Natural killer cell (primary cell): ENCODE results near the gene SPC24. TPM values are rescaled to one million over a fixed set of nuclear protein-coding genes. Genes with fewer than 3 reads are reported as not detected.
"Not testable (repeated sequence)": the region's sequence is repeated elsewhere in the genome, so short reads cannot be mapped to it uniquely, and the experiment has no call there.

ENCODE experiments used
- ATAC-seq, 3 donors: fragments of 150-1000 bp in 2 of 3; fragments of 200-7000 bp in 1 of 3; cut with Tn5 transposase; 1 replicate in 1 of 3; 2 replicates in 2 of 3; pipeline ENCODE4 v1.10.0; 2021; ENCODE audit warnings: mild to moderate bottlenecking in 2 of 3, moderate library complexity in 2 of 3
- DNase-seq, 2 donors: peaks; one replicate each; pipeline versions ENCODE4 v3.0.0 to v3.0.0-alpha.2; 2013 to 2021; ENCODE audit warnings: mixed read lengths in 1 of 2
- H3K27ac ChIP-seq: one replicate; pipeline ENCODE4 v1.5.1; 2013; ENCODE audit warnings: mild to moderate bottlenecking, low read length
- H3K27me3 ChIP-seq: one replicate; pipeline ENCODE4 v1.6.1; 2013; ENCODE audit warnings: low read length; ENCODE audit not compliant: control insufficient read depth, insufficient read depth
- H3K36me3 ChIP-seq: one replicate; pipeline ENCODE4 v1.6.1; 2013; ENCODE audit warnings: low read length; ENCODE audit not compliant: control insufficient read depth, insufficient read depth
- H3K4me1 ChIP-seq: one replicate; pipeline ENCODE4 v1.6.1; 2013; ENCODE audit warnings: low read length; ENCODE audit not compliant: control insufficient read depth, insufficient read depth
- H3K4me3 ChIP-seq: one replicate; pipeline ENCODE4 v1.5.1; 2013; ENCODE audit warnings: low read length
- H3K9me3 ChIP-seq: one replicate; pipeline ENCODE4 v1.6.1; 2013; ENCODE audit warnings: low read length; ENCODE audit not compliant: control insufficient read depth, insufficient read depth
- H3K27ac Mint-ChIP-seq, 2 donors: one replicate each; pipeline ENCODE4 v1.8.0; 2022; ENCODE audit warnings: mild to moderate bottlenecking in 2 of 2, mixed read lengths in 2 of 2, moderate library complexity in 1 of 2
- H3K27me3 Mint-ChIP-seq, 2 donors: one replicate each; pipeline ENCODE4 v1.8.0; 2022; ENCODE audit warnings: low read depth in 2 of 2, mixed read lengths in 2 of 2
- H3K36me3 Mint-ChIP-seq: one replicate; pipeline ENCODE4 v1.8.0; 2022; ENCODE audit warnings: mixed read lengths
- H3K4me1 Mint-ChIP-seq, 2 donors: one replicate each; pipeline ENCODE4 v1.8.0; 2022; ENCODE audit warnings: mixed read lengths in 2 of 2
- H3K4me3 Mint-ChIP-seq: one replicate; pipeline ENCODE4 v1.8.0; 2022; ENCODE audit warnings: mild to moderate bottlenecking, moderate library complexity, mixed read lengths
- H3K9me3 Mint-ChIP-seq, 2 donors: one replicate each; pipeline ENCODE4 v1.8.0; 2022; ENCODE audit warnings: mixed read lengths in 2 of 2
- WGBS: methylation state at CpG from one replicate; pipeline ENCODE4 v1.1.7; 2013; ENCODE audit warnings: missing lambda C conversion rate; ENCODE audit not compliant: insufficient coverage; 5-methylcytosine and 5-hydroxymethylcytosine counted together
- intact Hi-C: fragments of 100-400 bp; cut with micrococcal nuclease; formaldehyde crosslinking; loops from one replicate; pipeline ENCODE4 v1.14.2; 2022
- total RNA-seq, 4 donors: library from RNA; stranded (reverse); fragments of 120-200 nt in 1 of 4; gene quantifications; one replicate each; pipeline versions ENCODE4 v1.2.3 to v1.2.4, GENCODE V29; 2013 to 2022
- TF ChIP-seq, protein P1 (sequence below): fragments of 200-600 bp; IDR thresholded peaks from one replicate; pipeline ENCODE4 v1.8.0; 2022; ENCODE audit warnings: antibody characterized with exemption

The SPC24 gene
- total RNA-seq, 3 donors from 2014 or later (not counting 1 experiment from before 2014, with no cell fraction given): 1.7 to 6.1 (median 4.1) TPM

DNA sequence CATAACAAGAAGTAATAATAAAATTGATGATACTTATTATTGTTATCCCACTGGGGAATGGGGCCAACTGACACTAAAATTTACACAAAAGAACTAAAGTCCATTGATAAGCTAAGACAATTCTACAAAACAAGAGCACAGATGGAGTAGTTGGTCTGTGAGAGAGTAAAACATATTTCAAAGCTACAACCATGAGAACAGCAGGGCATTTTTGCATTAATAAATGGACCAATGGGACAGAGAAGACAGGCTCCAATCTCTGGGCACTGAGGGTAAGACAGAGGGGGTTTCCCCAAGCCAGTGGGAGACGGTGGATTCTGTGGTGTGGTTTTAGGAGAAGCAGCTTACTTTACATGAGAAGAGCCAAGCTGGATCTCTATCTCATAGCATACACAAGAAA lies 27.4 kb upstream of the SPC24 start:
- H3K27ac ChIP-seq: no peak overlapping the region
- Mint-ChIP-seq H3K27ac (no peak overlapping the region), H3K9me3 (no peaks in the 10 kb centered on the region), H3K4me1 (no peaks in the 10 kb centered on the region), H3K4me3 (no peak overlapping the region), H3K36me3 (no peaks in the 10 kb centered on the region), H3K27me3 (no peaks in the 10 kb centered on the region)
- intact Hi-C loops: no loop called here
- H3K27me3 ChIP-seq: no peaks in the 10 kb centered on the region
- H3K36me3 ChIP-seq: no peaks in the 10 kb centered on the region
- TF ChIP-seq, protein P1, sequence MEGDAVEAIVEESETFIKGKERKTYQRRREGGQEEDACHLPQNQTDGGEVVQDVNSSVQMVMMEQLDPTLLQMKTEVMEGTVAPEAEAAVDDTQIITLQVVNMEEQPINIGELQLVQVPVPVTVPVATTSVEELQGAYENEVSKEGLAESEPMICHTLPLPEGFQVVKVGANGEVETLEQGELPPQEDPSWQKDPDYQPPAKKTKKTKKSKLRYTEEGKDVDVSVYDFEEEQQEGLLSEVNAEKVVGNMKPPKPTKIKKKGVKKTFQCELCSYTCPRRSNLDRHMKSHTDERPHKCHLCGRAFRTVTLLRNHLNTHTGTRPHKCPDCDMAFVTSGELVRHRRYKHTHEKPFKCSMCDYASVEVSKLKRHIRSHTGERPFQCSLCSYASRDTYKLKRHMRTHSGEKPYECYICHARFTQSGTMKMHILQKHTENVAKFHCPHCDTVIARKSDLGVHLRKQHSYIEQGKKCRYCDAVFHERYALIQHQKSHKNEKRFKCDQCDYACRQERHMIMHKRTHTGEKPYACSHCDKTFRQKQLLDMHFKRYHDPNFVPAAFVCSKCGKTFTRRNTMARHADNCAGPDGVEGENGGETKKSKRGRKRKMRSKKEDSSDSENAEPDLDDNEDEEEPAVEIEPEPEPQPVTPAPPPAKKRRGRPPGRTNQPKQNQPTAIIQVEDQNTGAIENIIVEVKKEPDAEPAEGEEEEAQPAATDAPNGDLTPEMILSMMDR: no peak
- ATAC-seq (no peak), DNase-seq (no peak)
- no CpG with 5 or more reads among the region's 1 CpG for WGBS
- H3K4me3 ChIP-seq: no peak overlapping the region
- no peaks in the 10 kb centered on the region for H3K4me1 ChIP-seq
- H3K9me3 ChIP-seq: no peaks in the 10 kb centered on the region

DNA sequence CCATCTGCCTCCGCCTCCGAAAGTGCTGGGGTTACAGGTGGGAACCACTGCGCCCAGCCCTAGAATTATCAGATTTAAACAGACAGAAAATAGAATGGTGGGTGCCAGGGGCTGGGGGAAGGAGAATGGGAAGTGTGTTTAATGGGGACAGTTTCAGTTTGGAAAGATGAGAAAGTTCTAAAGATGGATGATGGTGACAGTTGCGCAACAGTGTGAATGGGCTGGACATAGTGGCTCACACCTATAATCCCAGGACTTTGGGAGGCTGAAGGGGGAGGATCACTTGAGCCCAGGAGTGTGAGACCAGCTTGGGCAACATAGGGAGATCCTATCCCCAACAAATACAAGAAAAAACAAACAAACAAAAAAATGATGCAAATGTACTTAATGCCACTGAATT lies 25.9 kb upstream of the SPC24 start:
- H3K27me3 ChIP-seq: no peaks in the 10 kb centered on the region
- H3K27me3 Mint-ChIP-seq: no peaks in the 10 kb centered on the region
- H3K9me3 Mint-ChIP-seq: no peaks in the 10 kb centered on the region

DNA sequence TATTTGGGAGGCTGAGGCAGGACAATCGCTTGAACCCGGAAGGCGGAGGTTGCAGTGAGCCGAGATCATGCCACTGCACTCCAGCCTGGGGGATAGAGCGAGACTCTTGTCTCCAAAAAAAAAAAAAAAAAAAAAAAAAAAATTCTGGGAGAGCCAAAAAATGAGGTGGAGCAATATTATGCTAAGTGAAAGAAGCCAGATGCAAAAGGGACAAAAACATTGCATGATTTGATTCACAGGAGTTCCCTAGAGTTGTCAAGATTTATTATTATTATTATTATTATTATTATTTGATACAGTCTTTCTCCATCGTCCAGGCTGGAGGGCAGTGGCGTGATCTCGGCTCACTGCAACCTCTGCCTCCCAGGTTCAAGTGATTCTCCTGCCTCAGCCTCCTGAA lies 25.4 kb upstream of the SPC24 start:
- WGBS: 96% methylated on average over 8 of the region's 8 CpGs
- DNase-seq, H3K36me3 Mint-ChIP-seq, H3K9me3 ChIP-seq, H3K4me1 Mint-ChIP-seq, intact Hi-C loops, H3K9me3 Mint-ChIP-seq, H3K4me3 Mint-ChIP-seq, H3K27ac Mint-ChIP-seq, H3K27me3 ChIP-seq, H3K27ac ChIP-seq, H3K4me1 ChIP-seq, H3K36me3 ChIP-seq, H3K27me3 Mint-ChIP-seq, ATAC-seq, H3K4me3 ChIP-seq: not testable (repeated sequence)

More for the DNA sequence above, 25.9 kb upstream of the SPC24 start:
- H3K36me3 ChIP-seq: no peaks in the 10 kb centered on the region
- no peak for ATAC-seq
- intact Hi-C loops: no loop called here
- TF ChIP-seq, protein P1: no peak
- DNase-seq: no peak
- 97% methylated on average over 4 of the region's 4 CpGs for whole genome bisulfite sequencing
- H3K9me3 ChIP-seq: no peaks in the 10 kb centered on the region
- Mint-ChIP-seq H3K36me3 (no peaks in the 10 kb centered on the region), H3K4me3 (no peak overlapping the region), H3K27ac (no peak overlapping the region), H3K4me1 (no peaks in the 10 kb centered on the region)
- no peak overlapping the region for H3K27ac ChIP-seq
- no peak overlapping the region for H3K4me3 ChIP-seq
- H3K4me1 ChIP-seq: no peaks in the 10 kb centered on the region

DNA sequence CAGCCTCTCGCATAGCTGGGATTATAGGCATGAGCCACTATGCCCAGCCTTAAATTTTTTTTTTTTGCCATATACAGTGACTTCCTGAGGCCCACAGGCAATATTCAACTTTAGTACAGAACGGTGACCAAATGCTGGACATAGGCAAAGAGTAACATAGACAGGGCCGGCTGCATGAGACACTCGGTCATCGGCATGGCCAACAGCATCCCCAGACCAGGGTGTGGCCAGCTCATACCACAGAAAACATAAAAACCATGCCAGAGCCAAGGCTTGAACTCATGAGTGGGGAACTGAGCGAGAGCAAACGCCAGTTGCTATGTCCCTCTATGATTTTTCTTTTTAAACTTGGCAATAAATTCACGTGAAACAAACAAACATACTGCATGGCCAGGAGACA lies 24.8 kb upstream of the SPC24 start:
- Mint-ChIP-seq H3K27ac (no peak overlapping the region), H3K4me3 (no peak overlapping the region), H3K27me3 (no peaks in the 10 kb centered on the region), H3K9me3 (no peaks in the 10 kb centered on the region), H3K4me1 (no peaks in the 10 kb centered on the region), H3K36me3 (no peaks in the 10 kb centered on the region)
- TF ChIP-seq, protein P1: no peak
- intact Hi-C loops: no loop called here
- H3K4me1 ChIP-seq: no peaks in the 10 kb centered on the region
- no peaks in the 10 kb centered on the region for H3K27me3 ChIP-seq
- WGBS: 88% methylated on average over 8 of the region's 8 CpGs
- H3K9me3 ChIP-seq: no peaks in the 10 kb centered on the region
- H3K4me3 ChIP-seq: no peak overlapping the region
- H3K36me3 ChIP-seq: no peaks in the 10 kb centered on the region
- no peak for ATAC-seq
- DNase-seq: no peak
- no peak overlapping the region for H3K27ac ChIP-seq
